ENCODE measurements around the gene SLC25A20. TPM values are rescaled to one million over a fixed set of nuclear protein-coding genes. Genes with fewer than 3 reads are reported as not detected.

Gene SLC25A20
- polyA plus RNA-seq, 3 donors = 43.6 to 60.8 (median 56.1) TPM

DNA sequence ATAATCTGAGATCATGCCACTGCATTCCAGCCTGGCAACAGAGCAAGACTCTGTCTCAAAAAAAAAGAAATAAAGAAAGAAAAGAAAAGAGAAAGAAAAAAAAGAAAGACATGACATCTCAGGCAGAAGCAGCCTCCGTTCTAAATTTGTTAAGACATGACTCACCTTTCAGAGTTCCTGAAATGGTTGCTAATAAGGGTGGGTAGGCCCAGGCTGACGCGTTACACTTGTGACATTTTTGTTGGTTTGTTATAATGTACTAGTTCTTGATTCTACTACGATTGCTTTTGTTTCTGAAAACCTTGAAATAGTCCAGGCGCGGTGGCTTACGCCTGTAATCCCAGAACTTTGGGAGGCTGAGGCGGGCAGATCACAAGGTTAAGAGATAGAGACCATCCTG, 21.0 kb downstream of the SLC25A20 start:
- no peak for TF ChIP-seq CTCF (IDR thresholded peaks at IDR 0.05)
- H3K36me3 Mint-ChIP-seq = peaks cover 41 to 88% of the 10 kb centered on the region in 2 donors
- H3K27ac Mint-ChIP-seq = peak overlapping the region; percentile 24 to 83 (median 68)
- Histone ChIP-seq H3K4me2 (replicated peaks; ENCODE audit: extremely low read depth, low read length, poor library complexity, severe bottlenecking) (no peak overlapping the region), H3K4me1 (ENCODE audit: control insufficient read depth in 1 of 2, insufficient read depth in 2 of 2, low read length in 2 of 2) (no peaks in the 10 kb centered on the region), H3K9me3 (replicated peaks in 1 of 2; ENCODE audit: control insufficient read depth in 1 of 2, insufficient read depth in 1 of 2, low read length in 2 of 2) (no peaks in the 10 kb centered on the region), H3K9ac (ENCODE audit: insufficient read depth, low read length, poor library complexity, severe bottlenecking) (no peak overlapping the region), H3K27ac (ENCODE audit: low read depth in 1 of 2, low read length in 2 of 2) (no peak overlapping the region), H3K27me3 (ENCODE audit: control insufficient read depth in 2 of 2, insufficient read depth in 2 of 2, low read length in 2 of 2) (no peaks in the 10 kb centered on the region), H3K4me3 (replicated peaks in 1 of 3; ENCODE audit: low read depth in 2 of 3, low read length in 3 of 3) (no peak overlapping the region), H4K20me1 (ENCODE audit: insufficient read depth, low read length) (peaks cover 25% of the 10 kb centered on the region), H3K79me2 (ENCODE audit: insufficient read depth, low read length) (no peaks in the 10 kb centered on the region), H3K36me3 (replicated peaks in 1 of 2; ENCODE audit: control insufficient read depth in 1 of 2, insufficient read depth in 2 of 2, low read length in 2 of 2) (peaks cover 43 to 73% of the 10 kb centered on the region in 2 donors), H2AFZ (ENCODE audit: insufficient read depth, low read depth, low read length, poor library complexity, severe bottlenecking) (no peak overlapping the region)
- 35% methylated on average over 2 of the region's 8 CpGs for WGBS (ENCODE audit: insufficient coverage)
- intact Hi-C loops (cut with micrococcal nuclease) = no loop called here
- no peaks in the 10 kb centered on the region for H3K9me3 Mint-ChIP-seq
- H3K27me3 Mint-ChIP-seq (ENCODE audit: low read depth in 3 of 3) = peaks cover 0 to 1% (median 0%) of the 10 kb centered on the region in 3 donors
- DNase-seq = peak in 2 of 3 donors; percentile 25 to 28
- peaks cover 10% of the 10 kb centered on the region for H3K4me1 Mint-ChIP-seq
- H3K4me3 Mint-ChIP-seq = no peak overlapping the region

GRCh38 chr3:48863122-48863521, 35.6 kb downstream of the SLC25A20 start:
- H3K4me3 ChIP-seq (replicated peaks in 1 of 3; ENCODE audit: low read depth in 2 of 3, low read length in 3 of 3) = no peak overlapping the region

More at GRCh38 chr3:48863122-48863521, 35.6 kb downstream of the SLC25A20 start:
- H3K36me3 ChIP-seq (replicated peaks in 1 of 2; ENCODE audit: control insufficient read depth in 1 of 2, insufficient read depth in 2 of 2, low read length in 2 of 2) = peaks cover 36 to 54% of the 10 kb centered on the region in 2 donors
- TF ChIP-seq CTCF (IDR thresholded peaks at IDR 0.05) = no peak
- H3K4me2 ChIP-seq (replicated peaks; ENCODE audit: extremely low read depth, low read length, poor library complexity, severe bottlenecking) = no peak overlapping the region
- H3K9ac ChIP-seq (ENCODE audit: insufficient read depth, low read length, poor library complexity, severe bottlenecking) = no peak overlapping the region
- Mint-ChIP-seq H3K27ac (peak overlapping the region in 1 of 7 donors; percentile 10), H3K9me3 (no peaks in the 10 kb centered on the region), H3K27me3 (ENCODE audit: low read depth in 3 of 3) (no peaks in the 10 kb centered on the region), H3K4me1 (peaks cover 9% of the 10 kb centered on the region), H3K36me3 (peaks cover 49 to 82% of the 10 kb centered on the region in 2 donors), H3K4me3 (no peak overlapping the region)
- H3K9me3 ChIP-seq (replicated peaks in 1 of 2; ENCODE audit: control insufficient read depth in 1 of 2, insufficient read depth in 1 of 2, low read length in 2 of 2) = no peaks in the 10 kb centered on the region
- DNase-seq = no peak
- H3K27me3 ChIP-seq (ENCODE audit: control insufficient read depth in 2 of 2, insufficient read depth in 2 of 2, low read length in 2 of 2) = no peaks in the 10 kb centered on the region
- WGBS (ENCODE audit: insufficient coverage) = 100% methylated on average over 1 of the region's 3 CpGs
- no peaks in the 10 kb centered on the region for H3K79me2 ChIP-seq (ENCODE audit: insufficient read depth, low read length)
- H3K4me1 ChIP-seq (ENCODE audit: control insufficient read depth in 1 of 2, insufficient read depth in 2 of 2, low read length in 2 of 2) = peaks cover 6 to 7% of the 10 kb centered on the region in 2 donors
- H4K20me1 ChIP-seq (ENCODE audit: insufficient read depth, low read length) = no peaks in the 10 kb centered on the region
- intact Hi-C loops (cut with micrococcal nuclease) = no loop called here
- H2AFZ ChIP-seq (ENCODE audit: insufficient read depth, low read depth, low read length, poor library complexity, severe bottlenecking) = no peak overlapping the region
- H3K27ac ChIP-seq (ENCODE audit: low read depth in 1 of 2, low read length in 2 of 2) = no peak overlapping the region

Data from CD14-positive monocyte (primary cell).